ENCODE data around the gene MAD1L1. TPM values are rescaled to one million over a fixed set of nuclear protein-coding genes. Genes with fewer than 3 reads are reported as not detected.

The MAD1L1 gene
- total RNA-seq, 1 donor from 2014 or later, result 32.7 TPM

DNA sequence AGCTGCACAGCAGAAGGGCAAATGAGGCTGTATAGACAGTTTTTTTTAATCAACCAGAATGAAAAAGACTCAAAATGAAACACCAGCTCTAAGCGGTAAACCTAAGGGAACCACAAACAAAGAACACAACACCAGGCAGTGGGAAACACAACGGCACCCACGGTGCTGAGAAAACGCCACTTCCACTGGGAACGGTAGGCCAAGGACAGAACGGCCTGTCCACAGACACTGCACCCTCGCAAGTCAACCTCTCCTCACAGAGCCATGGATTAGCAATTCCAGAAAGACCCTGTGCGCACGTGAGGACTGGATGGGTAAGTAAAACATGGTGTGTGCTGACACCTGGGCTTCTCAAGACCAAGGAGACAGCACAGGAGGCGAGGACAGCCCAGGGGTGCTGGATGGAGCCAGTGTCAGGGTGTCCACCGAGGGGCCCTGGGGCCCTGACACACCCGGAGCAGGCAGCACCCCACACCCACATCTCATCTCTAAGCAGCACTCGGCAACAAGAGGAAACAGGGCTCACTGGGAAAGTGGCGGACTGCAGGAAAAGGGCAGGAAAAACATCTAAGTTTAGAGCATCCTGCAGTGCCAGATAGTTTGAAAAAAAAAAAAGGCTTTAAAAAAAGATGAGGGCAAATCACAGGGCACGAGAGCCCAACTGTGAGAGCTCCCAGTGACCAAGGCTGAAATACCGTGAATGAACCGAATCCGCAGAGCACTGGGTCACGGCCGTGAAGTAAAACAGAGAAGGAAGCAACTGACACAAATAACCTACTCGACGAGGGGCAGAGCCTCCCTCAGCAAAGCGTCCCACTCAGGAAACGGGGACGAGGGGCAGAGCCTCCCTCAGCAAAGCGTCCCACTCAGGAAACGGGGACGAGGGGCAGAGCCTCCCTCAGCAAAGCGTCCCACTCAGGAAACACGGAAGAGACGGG lies 120.2 kb downstream of the MAD1L1 start:
- no peak overlapping the region for H3K27ac Mint-ChIP-seq (ENCODE audit: unreplicated experiment)
- H3K4me1 Mint-ChIP-seq (ENCODE audit: unreplicated experiment), result peaks cover 77% of the 10 kb centered on the region
- peaks cover 5% of the 10 kb centered on the region for H3K36me3 Mint-ChIP-seq (ENCODE audit: unreplicated experiment)
- H3K9me3 Mint-ChIP-seq (ENCODE audit: unreplicated experiment), result no peaks in the 10 kb centered on the region
- no peaks in the 10 kb centered on the region for H3K27me3 Mint-ChIP-seq (ENCODE audit: unreplicated experiment)
- no peak for DNase-seq (ENCODE audit: extremely low spot score, unreplicated experiment)
- H3K4me3 Mint-ChIP-seq (ENCODE audit: unreplicated experiment), result peak overlapping the region; percentile 26
- TF ChIP-seq, protein P1, sequence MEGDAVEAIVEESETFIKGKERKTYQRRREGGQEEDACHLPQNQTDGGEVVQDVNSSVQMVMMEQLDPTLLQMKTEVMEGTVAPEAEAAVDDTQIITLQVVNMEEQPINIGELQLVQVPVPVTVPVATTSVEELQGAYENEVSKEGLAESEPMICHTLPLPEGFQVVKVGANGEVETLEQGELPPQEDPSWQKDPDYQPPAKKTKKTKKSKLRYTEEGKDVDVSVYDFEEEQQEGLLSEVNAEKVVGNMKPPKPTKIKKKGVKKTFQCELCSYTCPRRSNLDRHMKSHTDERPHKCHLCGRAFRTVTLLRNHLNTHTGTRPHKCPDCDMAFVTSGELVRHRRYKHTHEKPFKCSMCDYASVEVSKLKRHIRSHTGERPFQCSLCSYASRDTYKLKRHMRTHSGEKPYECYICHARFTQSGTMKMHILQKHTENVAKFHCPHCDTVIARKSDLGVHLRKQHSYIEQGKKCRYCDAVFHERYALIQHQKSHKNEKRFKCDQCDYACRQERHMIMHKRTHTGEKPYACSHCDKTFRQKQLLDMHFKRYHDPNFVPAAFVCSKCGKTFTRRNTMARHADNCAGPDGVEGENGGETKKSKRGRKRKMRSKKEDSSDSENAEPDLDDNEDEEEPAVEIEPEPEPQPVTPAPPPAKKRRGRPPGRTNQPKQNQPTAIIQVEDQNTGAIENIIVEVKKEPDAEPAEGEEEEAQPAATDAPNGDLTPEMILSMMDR (IDR thresholded peaks at IDR 0.05), result no peak

DNA sequence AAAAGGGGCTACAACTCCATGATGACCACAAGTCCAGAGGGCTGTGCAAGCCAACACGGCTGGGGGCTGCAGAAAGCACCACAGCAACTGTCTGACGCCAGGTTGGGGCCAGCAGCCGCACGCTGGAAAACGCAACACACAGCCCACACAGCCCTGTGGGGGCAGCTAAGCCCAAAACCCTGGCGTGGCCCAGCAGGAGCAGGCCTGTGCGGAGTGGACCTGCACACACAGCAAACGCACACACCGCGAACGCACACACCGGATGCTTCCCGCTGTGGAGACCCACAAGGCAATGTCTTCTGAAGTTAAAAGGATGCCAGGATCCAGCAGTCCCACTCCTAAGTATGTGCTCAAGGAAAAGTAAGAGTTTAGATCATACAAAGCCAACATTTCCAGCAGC lies 121.2 kb downstream of the MAD1L1 start:
- no peak for DNase-seq (ENCODE audit: extremely low spot score, unreplicated experiment)
- H3K27me3 Mint-ChIP-seq (ENCODE audit: unreplicated experiment), result no peaks in the 10 kb centered on the region
- H3K4me1 Mint-ChIP-seq (ENCODE audit: unreplicated experiment), result peaks cover 81% of the 10 kb centered on the region
- H3K9me3 Mint-ChIP-seq (ENCODE audit: unreplicated experiment), result no peaks in the 10 kb centered on the region
- H3K27ac Mint-ChIP-seq (ENCODE audit: unreplicated experiment), result no peak overlapping the region
- H3K4me3 Mint-ChIP-seq (ENCODE audit: unreplicated experiment), result no peak overlapping the region
- TF ChIP-seq, protein P1 (IDR thresholded peaks at IDR 0.05), result no peak
- peaks cover 5% of the 10 kb centered on the region for H3K36me3 Mint-ChIP-seq (ENCODE audit: unreplicated experiment)

DNA sequence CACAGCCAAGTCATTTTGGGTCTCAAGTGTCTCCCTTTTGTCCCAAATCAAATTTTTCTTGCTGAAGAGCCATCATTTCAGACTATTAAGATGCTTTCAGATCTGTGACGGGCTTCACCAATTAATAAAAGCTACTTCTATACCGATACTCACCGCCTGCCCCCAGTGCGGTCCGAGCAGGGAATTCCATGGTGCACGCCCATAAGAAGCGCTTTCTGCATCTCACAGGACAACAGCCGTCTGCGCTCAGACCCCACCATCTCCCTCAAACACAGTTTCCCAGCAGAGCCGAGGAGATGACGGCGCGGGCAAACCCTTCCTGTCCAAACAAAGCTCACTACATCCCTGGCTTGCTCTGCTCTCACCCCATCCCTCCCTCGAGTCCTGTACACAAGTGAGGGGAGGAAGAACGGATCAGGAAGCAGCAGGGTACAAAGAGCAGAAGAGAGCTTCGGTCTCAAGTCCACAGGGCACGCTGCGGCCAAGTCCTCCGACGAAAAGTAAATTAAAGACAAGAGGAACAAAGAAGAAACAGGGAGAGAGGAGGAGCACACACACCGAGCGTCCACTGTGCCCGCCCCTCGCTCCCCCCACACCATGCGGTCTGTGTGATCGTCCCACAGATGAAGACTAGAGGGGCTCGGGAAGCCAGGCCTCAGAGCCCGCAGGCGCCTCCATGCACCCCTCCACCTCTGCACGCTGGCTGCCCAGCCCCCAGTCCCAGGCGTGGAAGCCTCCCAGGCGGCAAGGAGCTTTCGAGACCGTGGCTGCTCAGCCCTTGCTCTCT lies 121.9 kb downstream of the MAD1L1 start:
- no peak for DNase-seq (ENCODE audit: extremely low spot score, unreplicated experiment)
- H3K4me3 Mint-ChIP-seq (ENCODE audit: unreplicated experiment), result no peak overlapping the region
- H3K36me3 Mint-ChIP-seq (ENCODE audit: unreplicated experiment), result peaks cover 5% of the 10 kb centered on the region
- H3K27me3 Mint-ChIP-seq (ENCODE audit: unreplicated experiment), result no peaks in the 10 kb centered on the region
- H3K9me3 Mint-ChIP-seq (ENCODE audit: unreplicated experiment), result no peaks in the 10 kb centered on the region
- peak overlapping the region; percentile 50 for H3K27ac Mint-ChIP-seq (ENCODE audit: unreplicated experiment)
- TF ChIP-seq, protein P1 (IDR thresholded peaks at IDR 0.05), result no peak
- peaks cover 77% of the 10 kb centered on the region for H3K4me1 Mint-ChIP-seq (ENCODE audit: unreplicated experiment)

DNA sequence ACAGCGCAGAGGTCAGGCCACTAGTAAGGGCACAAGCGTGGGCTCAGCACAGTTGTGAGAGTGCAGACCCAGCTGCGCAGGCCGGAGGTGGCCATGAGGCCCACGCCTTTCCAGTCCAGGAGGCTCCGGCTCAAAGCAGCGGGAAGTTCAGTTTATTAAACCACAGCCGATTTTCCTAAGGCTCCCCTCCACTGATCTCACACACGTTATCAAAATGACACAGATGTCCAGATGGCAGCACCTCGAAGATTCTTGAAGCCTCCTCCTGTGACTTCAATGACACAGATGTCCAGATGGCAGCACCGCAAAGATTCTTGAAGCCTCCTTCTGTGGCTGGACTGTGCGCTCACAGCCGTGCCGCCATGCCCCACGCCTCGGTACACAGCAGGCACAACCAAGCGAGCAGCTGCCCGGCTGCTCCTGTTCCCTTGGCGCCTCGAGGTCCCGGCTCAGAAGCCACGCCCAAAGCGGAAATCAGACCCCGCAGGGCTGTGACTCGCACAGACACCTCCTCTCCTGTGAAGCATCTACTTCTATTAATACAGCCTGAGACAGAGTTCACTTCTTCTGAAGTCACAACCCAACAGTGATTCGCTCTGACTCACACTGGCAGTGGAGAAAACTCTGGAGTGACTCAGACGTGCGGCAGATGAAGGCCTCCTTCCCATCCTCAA lies 122.7 kb downstream of the MAD1L1 start:
- Mint-ChIP-seq H3K4me1 (ENCODE audit: unreplicated experiment) (peaks cover 77% of the 10 kb centered on the region), H3K27me3 (ENCODE audit: unreplicated experiment) (no peaks in the 10 kb centered on the region), H3K27ac (ENCODE audit: unreplicated experiment) (peak overlapping the region; percentile 50), H3K9me3 (ENCODE audit: unreplicated experiment) (no peaks in the 10 kb centered on the region), H3K36me3 (ENCODE audit: unreplicated experiment) (peaks cover 5% of the 10 kb centered on the region), H3K4me3 (ENCODE audit: unreplicated experiment) (no peak overlapping the region)
- no peak for DNase-seq (ENCODE audit: extremely low spot score, unreplicated experiment)
- TF ChIP-seq, protein P1 (IDR thresholded peaks at IDR 0.05), result no peak

Measured in osteocyte (in vitro differentiated cells).